Peyer's patch (tissue), 4 donors: ENCODE data around the gene SLC44A2. TPM values are rescaled to one million over a fixed set of nuclear protein-coding genes. Genes with fewer than 3 reads are reported as not detected.
A peak's percentile ranks its signal among the peaks of the same experiment; 100 is the strongest.

Source experiments
- DNase-seq, 3 donors: peaks; one replicate each; pipeline ENCODE4 v3.0.0-alpha.2; 2017 to 2019
- H3K27ac ChIP-seq, 4 donors: fragments of 200-600 bp; sonication (generic); one replicate each; pipeline ENCODE4 v1.5.1; 2016 to 2019
- H3K27me3 ChIP-seq, 2 donors: fragments of 200-600 bp; sonication (generic); one replicate each; pipeline ENCODE4 v1.5.1; 2019
- H3K36me3 ChIP-seq, 3 donors: fragments of 200-600 bp; sonication (generic); one replicate each; pipeline ENCODE4 v1.5.1; 2016 to 2019
- H3K4me1 ChIP-seq, 4 donors: fragments of 200-600 bp; sonication (generic); one replicate each; pipeline ENCODE4 v1.5.1; 2016 to 2019
- H3K4me3 ChIP-seq, 4 donors: fragments of 200-600 bp; sonication (generic); 1 replicate in 3 of 4; 2 replicates in 1 of 4; pipeline ENCODE4 v1.5.1; 2016 to 2019; ENCODE audit warnings: mild to moderate bottlenecking in 1 of 4
- H3K9me3 ChIP-seq, 4 donors: fragments of 200-600 bp; sonication (generic); one replicate each; pipeline ENCODE4 v1.5.1; 2016 to 2019; ENCODE audit warnings: mild to moderate bottlenecking in 1 of 4
- POLR2A ChIP-seq, 2 donors: fragments of 450-650 bp; IDR thresholded peaks; one replicate each; pipeline ENCODE4 v1.5.1; 2017; ENCODE audit warnings: antibody characterized with exemption in 2 of 2, mild to moderate bottlenecking in 2 of 2, moderate library complexity in 2 of 2
- total RNA-seq, 4 donors: library from RNA; depleted of rRNA; stranded (reverse); fragments of >200 nt; gene quantifications; one replicate each; pipeline ENCODE4 v1.1.0, GENCODE V29; 2016
- TF ChIP-seq, protein P1 (sequence below), 6 experiments: fragments of 450-650 bp in 4 of 6; fragments of 200-600 bp in 2 of 6; sonication (generic) in 1 of 6; IDR thresholded peaks; one replicate each; pipeline ENCODE4 v1.5.1; 2017 to 2019; ENCODE audit warnings: antibody characterized with exemption in 6 of 6, mild to moderate bottlenecking in 3 of 6, moderate library complexity in 1 of 6

The SLC44A2 gene
- total RNA-seq, 4 donors from 2014 or later = 24.2 to 81.7 (median 57.6) TPM

DNA sequence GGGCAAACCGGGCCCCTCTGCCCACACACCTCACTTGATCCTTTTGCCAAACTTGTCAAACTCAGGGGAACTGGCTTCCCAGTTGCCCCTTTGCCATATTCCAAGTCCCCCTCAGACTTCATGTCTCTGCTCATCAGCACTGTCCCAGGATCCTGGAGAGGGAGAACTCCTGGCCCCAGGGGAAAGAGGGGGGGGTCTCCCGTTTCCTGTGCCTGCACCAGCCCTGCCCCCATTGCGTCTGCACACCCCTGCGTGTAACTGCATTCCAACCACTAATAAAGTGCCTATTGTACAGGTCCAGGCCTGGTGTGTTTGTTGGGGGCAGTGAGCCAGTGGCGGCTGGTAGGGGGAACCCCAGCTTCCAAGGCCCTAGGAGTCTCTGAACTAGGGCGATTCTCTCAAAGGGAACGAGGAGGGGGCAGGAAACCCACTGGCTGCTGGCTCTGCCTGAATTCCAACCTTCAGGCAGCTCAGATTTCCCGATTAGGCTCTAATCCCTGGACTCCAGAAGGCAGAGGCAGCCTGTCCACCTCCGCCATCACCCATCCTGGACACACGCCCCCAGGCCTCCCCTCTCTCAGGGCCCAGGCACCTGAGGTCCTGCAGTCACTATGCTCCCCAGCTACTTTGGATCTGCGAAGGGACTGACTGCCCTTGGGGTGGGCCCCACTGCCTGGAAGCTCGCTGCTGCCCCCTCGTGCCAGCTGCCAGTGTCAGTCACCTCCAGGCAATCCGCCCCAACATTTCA lies 19.1 kb downstream of the SLC44A2 start:
- Histone ChIP-seq H3K36me3 (peaks cover 0 to 33% (median 0%) of the 10 kb centered on the region in 3 donors), H3K4me3 (no peak overlapping the region), H3K9me3 (no peaks in the 10 kb centered on the region), H3K27ac (peak overlapping the region; percentile 6 to 59 (median 21)), H3K4me1 (peaks cover 0 to 27% (median 7%) of the 10 kb centered on the region in 4 donors), H3K27me3 (no peaks in the 10 kb centered on the region)
- DNase-seq = peak; percentile 82 to 93 (median 91)
- no peak for TF ChIP-seq POLR2A (IDR thresholded peaks at IDR 0.05)
- TF ChIP-seq, protein P1, sequence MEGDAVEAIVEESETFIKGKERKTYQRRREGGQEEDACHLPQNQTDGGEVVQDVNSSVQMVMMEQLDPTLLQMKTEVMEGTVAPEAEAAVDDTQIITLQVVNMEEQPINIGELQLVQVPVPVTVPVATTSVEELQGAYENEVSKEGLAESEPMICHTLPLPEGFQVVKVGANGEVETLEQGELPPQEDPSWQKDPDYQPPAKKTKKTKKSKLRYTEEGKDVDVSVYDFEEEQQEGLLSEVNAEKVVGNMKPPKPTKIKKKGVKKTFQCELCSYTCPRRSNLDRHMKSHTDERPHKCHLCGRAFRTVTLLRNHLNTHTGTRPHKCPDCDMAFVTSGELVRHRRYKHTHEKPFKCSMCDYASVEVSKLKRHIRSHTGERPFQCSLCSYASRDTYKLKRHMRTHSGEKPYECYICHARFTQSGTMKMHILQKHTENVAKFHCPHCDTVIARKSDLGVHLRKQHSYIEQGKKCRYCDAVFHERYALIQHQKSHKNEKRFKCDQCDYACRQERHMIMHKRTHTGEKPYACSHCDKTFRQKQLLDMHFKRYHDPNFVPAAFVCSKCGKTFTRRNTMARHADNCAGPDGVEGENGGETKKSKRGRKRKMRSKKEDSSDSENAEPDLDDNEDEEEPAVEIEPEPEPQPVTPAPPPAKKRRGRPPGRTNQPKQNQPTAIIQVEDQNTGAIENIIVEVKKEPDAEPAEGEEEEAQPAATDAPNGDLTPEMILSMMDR (IDR thresholded peaks at IDR 0.05) = peak; percentile 65 to 96 (median 94)

DNA sequence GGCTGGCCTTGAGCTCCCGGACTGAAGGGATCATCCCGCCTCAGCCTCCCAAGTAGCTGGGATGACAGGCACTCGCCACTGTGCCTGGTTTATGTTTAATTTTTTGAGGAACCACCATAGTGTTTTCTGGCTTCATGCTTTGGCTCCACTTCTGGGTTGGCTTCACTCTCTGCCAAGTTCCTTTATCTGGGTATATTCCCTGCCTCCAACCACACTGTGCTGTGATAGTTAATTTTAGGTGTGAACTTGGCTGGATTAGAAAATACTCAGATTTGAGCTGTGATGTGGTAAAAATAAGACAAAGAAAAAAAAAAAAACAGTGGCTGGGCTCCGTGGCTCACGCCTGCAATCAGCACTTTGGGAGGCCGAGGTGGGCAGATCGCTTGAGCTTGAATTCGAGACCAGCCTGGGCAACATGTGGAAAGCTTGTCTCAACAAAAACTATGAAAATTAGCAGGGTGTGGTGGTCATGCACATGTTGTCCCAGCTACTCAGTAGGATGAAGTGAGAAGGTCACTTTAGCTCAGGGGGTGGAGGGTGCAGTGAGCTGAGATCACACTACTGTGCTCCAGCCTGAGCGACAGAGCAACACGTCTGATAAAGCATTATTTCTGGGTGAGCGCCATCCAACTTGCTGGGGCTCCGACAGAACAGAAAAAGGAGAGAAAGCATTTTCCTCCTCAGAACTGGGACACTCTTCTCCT lies 21.3 kb downstream of the SLC44A2 start:
- Histone ChIP-seq H3K4me1 (peaks cover 0 to 16% (median 7%) of the 10 kb centered on the region in 4 donors), H3K27ac (no peak overlapping the region), H3K4me3 (no peak overlapping the region), H3K36me3 (peaks cover 0 to 17% (median 0%) of the 10 kb centered on the region in 3 donors), H3K9me3 (no peaks in the 10 kb centered on the region), H3K27me3 (no peaks in the 10 kb centered on the region)
- DNase-seq = no peak
- TF ChIP-seq, protein P1 (IDR thresholded peaks at IDR 0.05) = no peak
- TF ChIP-seq POLR2A (IDR thresholded peaks at IDR 0.05) = no peak

DNA sequence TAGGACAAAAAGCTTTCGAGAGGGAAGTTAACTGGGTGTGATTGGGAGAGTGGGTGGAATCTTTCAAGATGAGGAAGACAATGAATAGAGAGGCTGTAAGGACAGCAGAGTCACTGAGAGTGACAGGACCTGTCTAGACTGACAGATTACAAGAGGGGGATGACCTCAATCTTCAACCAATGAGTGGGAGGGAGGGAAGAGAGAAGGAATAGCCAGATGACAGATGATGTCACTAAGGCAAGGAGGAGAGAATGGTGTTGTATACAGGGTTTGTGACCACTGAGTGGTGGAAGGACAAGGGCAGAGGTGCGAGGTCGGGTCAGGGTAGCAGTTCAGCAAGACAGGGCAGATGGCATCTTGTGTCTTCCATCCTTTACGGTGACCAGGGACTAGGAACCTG lies 23.0 kb downstream of the SLC44A2 start:
- TF ChIP-seq, protein P1 (IDR thresholded peaks at IDR 0.05) = no peak
- no peak for TF ChIP-seq POLR2A (IDR thresholded peaks at IDR 0.05)
- Histone ChIP-seq H3K4me1 (peaks cover 0 to 30% (median 16%) of the 10 kb centered on the region in 4 donors), H3K27me3 (no peaks in the 10 kb centered on the region), H3K27ac (no peak overlapping the region), H3K9me3 (no peaks in the 10 kb centered on the region), H3K36me3 (peaks cover 0 to 4% (median 0%) of the 10 kb centered on the region in 3 donors), H3K4me3 (no peak overlapping the region)
- DNase-seq = no peak

DNA sequence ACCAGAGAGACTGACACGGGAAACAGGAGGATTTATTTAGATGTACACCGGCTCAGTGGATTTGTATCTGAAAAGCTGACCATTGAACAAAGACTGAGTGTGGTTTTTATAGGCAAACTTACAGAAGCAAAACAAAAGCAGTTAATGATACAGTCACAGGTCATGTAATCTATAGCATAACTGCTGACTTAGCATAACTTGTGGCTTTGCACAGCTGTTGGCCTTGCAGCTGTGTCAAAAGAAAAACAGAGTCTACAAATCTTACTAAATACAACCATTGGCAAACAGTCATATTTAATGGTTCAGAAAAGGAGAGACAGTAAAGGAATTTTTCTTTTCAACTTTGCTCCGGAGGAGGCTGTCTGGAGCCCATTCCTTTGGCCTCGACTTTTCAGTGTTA lies 26.5 kb downstream of the SLC44A2 start:
- TF ChIP-seq, protein P1 (IDR thresholded peaks at IDR 0.05) = no peak
- TF ChIP-seq POLR2A (IDR thresholded peaks at IDR 0.05) = no peak
- DNase-seq = no peak
- no peak overlapping the region for H3K27ac ChIP-seq

DNA sequence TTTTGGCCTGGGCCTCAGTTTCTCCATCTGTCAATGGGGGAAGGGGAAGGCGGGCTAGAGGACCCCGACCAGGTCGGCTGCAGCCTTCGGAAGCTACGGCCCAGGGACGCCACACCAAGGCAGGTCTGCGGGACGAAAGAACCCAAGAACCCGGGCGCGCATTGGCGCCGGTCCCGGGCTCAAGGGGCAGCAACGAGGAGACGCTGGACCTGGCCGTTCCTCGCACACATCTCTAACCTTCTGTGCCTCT lies 28.1 kb downstream of the SLC44A2 start:
- Histone ChIP-seq H3K36me3 (no peaks in the 10 kb centered on the region), H3K27me3 (no peaks in the 10 kb centered on the region), H3K9me3 (no peaks in the 10 kb centered on the region), H3K4me1 (peaks cover 0 to 49% (median 13%) of the 10 kb centered on the region in 4 donors), H3K27ac (peak overlapping the region; percentile 97 to 100 (median 98)), H3K4me3 (peak overlapping the region; percentile 81 to 96 (median 92))
- no peak for TF ChIP-seq POLR2A (IDR thresholded peaks at IDR 0.05)
- TF ChIP-seq, protein P1 (IDR thresholded peaks at IDR 0.05) = no peak
- DNase-seq = no peak

More for the DNA sequence above, 26.5 kb downstream of the SLC44A2 start:
- Histone ChIP-seq H3K4me1 (peaks cover 0 to 33% (median 13%) of the 10 kb centered on the region in 4 donors), H3K9me3 (no peaks in the 10 kb centered on the region), H3K27me3 (no peaks in the 10 kb centered on the region), H3K4me3 (no peak overlapping the region), H3K36me3 (no peaks in the 10 kb centered on the region)
